HEK293 (cell line): ENCODE results near the gene SAMHD1.
"Not testable (repeated sequence)": the region's sequence is repeated elsewhere in the genome, so short reads cannot be mapped to it uniquely, and the experiment has no call there.

ENCODE experiments used
- CTCF ChIA-PET: fragments of 350-600 bp; formaldehyde crosslinking; extraction: SDS; loops from one replicate; lab custom pipeline; 2021; ENCODE audit warnings: antibody characterized with exemption; lab: Yijun Ruan, JAX
- POLR2A ChIA-PET: fragments of 300-600 bp; formaldehyde crosslinking; extraction: SDS; loops from one replicate; lab custom pipeline; 2020; ENCODE audit warnings: antibody characterized with exemption, inconsistent platforms; lab: Yijun Ruan, JAX
- H3K27ac ChIP-seq: fragments of 200-500 bp; sonication (Bioruptor generic); 2 replicates; pipeline ENCODE4 v1.5.1; 2014; ENCODE audit warnings: low read depth, low read length, control low read depth, inconsistent platforms; ENCODE audit errors: extremely low read depth
- H3K36me3 ChIP-seq, 2 experiments: fragments of 200-500 bp in 1 of 2; sonication (Bioruptor generic) in 1 of 2; 1 replicate in 1 of 2; 2 replicates in 1 of 2; pipeline ENCODE4 v1.5.1; 2014 to 2017; ENCODE audit warnings: inconsistent platforms in 2 of 2, low read length in 2 of 2; ENCODE audit not compliant: control insufficient read depth in 2 of 2, insufficient read depth in 1 of 2
- H3K4me1 ChIP-seq: fragments of 200-500 bp; sonication (Bioruptor generic); 2 replicates; pipeline ENCODE4 v1.5.1; 2014; ENCODE audit warnings: mild to moderate bottlenecking, low read length, inconsistent platforms; ENCODE audit not compliant: control insufficient read depth, insufficient read depth
- H3K4me3 ChIP-seq: 2 replicates; pipeline ENCODE4 v1.5.1; 2011; ENCODE audit warnings: low read depth, mild to moderate bottlenecking, control low read depth, low read length, moderate library complexity
- H3K9me3 ChIP-seq: fragments of 200-500 bp; sonication (Bioruptor generic); 2 replicates; pipeline ENCODE4 v1.5.1; 2014; ENCODE audit warnings: low read depth, low read length, inconsistent platforms; ENCODE audit not compliant: control insufficient read depth, insufficient read depth
- AEBP2 ChIP-seq: fragments of 450-650 bp; formaldehyde crosslinking; IDR thresholded peaks from 2 replicates; pipeline ENCODE4 v1.5.1; 2016; ENCODE audit warnings: missing biosample characterization, missing genetic modification characterization, borderline replicate concordance
- GLI2 ChIP-seq: fragments of 450-650 bp; formaldehyde crosslinking; IDR thresholded peaks from 2 replicates; pipeline ENCODE4; 2017; ENCODE audit warnings: missing biosample characterization, missing genetic modification characterization, low read depth, borderline replicate concordance
- PRDM10 ChIP-seq: fragments of 450-650 bp; formaldehyde crosslinking; IDR thresholded peaks from 2 replicates; pipeline ENCODE4 v1.5.1; 2016; ENCODE audit warnings: missing biosample characterization, missing genetic modification characterization
- WT1 ChIP-seq: fragments of 450-650 bp; formaldehyde crosslinking; IDR thresholded peaks from 2 replicates; pipeline ENCODE4 v1.5.1; 2016; ENCODE audit warnings: missing biosample characterization, missing genetic modification characterization
- ZBTB21 ChIP-seq: fragments of 450-650 bp; formaldehyde crosslinking; IDR thresholded peaks from 2 replicates; pipeline ENCODE4 v1.5.1; 2017; ENCODE audit warnings: missing biosample characterization, missing genetic modification characterization
- ZBTB6 ChIP-seq: fragments of 450-650 bp; formaldehyde crosslinking; IDR thresholded peaks from 2 replicates; pipeline ENCODE4 v1.5.1; 2017; ENCODE audit warnings: missing biosample characterization, missing genetic modification characterization
- ZFP69B ChIP-seq: fragments of 450-650 bp; formaldehyde crosslinking; IDR thresholded peaks from 2 replicates; pipeline ENCODE4 v1.5.1; 2016; ENCODE audit warnings: missing biosample characterization, missing genetic modification characterization
- ZNF112 ChIP-seq: fragments of 450-650 bp; formaldehyde crosslinking; IDR thresholded peaks from 2 replicates; pipeline ENCODE4 v1.5.0; 2017; ENCODE audit warnings: missing biosample characterization, missing genetic modification characterization
- ZNF148 ChIP-seq: fragments of 450-650 bp; formaldehyde crosslinking; IDR thresholded peaks from 2 replicates; pipeline ENCODE4 v1.5.0; 2017; ENCODE audit warnings: missing biosample characterization, missing genetic modification characterization, borderline replicate concordance
- ZNF19 ChIP-seq: fragments of 450-650 bp; formaldehyde crosslinking; IDR thresholded peaks from 2 replicates; pipeline ENCODE4; 2016; ENCODE audit warnings: missing biosample characterization, missing genetic modification characterization, low read depth
- ZNF280D ChIP-seq: fragments of 450-650 bp; formaldehyde crosslinking; IDR thresholded peaks from 2 replicates; pipeline ENCODE4 v1.5.1; 2016; ENCODE audit warnings: missing biosample characterization, missing genetic modification characterization
- ZNF341 ChIP-seq: fragments of 450-650 bp; formaldehyde crosslinking; IDR thresholded peaks from 2 replicates; pipeline ENCODE4; 2016; ENCODE audit warnings: low read depth, missing biosample characterization, missing genetic modification characterization
- ZNF548 ChIP-seq: fragments of 450-650 bp; formaldehyde crosslinking; IDR thresholded peaks from 2 replicates; pipeline ENCODE4 v1.5.1; 2016; ENCODE audit warnings: missing biosample characterization, missing genetic modification characterization
- ZNF621 ChIP-seq: fragments of 450-650 bp; formaldehyde crosslinking; IDR thresholded peaks from 2 replicates; pipeline ENCODE4 v1.5.1; 2017; ENCODE audit warnings: missing biosample characterization, missing genetic modification characterization
- ZNF670 ChIP-seq: fragments of 450-650 bp; formaldehyde crosslinking; IDR thresholded peaks from 2 replicates; pipeline ENCODE4 v1.5.1; 2016; ENCODE audit warnings: missing biosample characterization, missing genetic modification characterization, low read depth
- ZSCAN16 ChIP-seq: fragments of 450-650 bp; formaldehyde crosslinking; IDR thresholded peaks from 2 replicates; pipeline ENCODE4 v1.5.1; 2016; ENCODE audit warnings: missing biosample characterization, missing genetic modification characterization
- ZSCAN30 ChIP-seq: fragments of 450-650 bp; IDR thresholded peaks from 2 replicates; pipeline ENCODE4 v1.5.1; 2018; ENCODE audit warnings: missing biosample characterization, mild to moderate bottlenecking, missing genetic modification characterization, moderate library complexity

The SAMHD1 gene

GRCh38 chr20:36932476-36933426 is 18.8 kb downstream of the SAMHD1 start (continued):
- no peak for TF ChIP-seq ZSCAN30 (tag by site-specific recombination)

GRCh38 chr20:36932067-36932466 is 19.4 kb downstream of the SAMHD1 start:
- CTCF ChIA-PET, H3K4me3 ChIP-seq, POLR2A ChIA-PET, H3K4me1 ChIP-seq, H3K9me3 ChIP-seq, H3K27ac ChIP-seq: not testable (repeated sequence)
- peaks cover 10 to 32% of the 10 kb centered on the region in 2 experiments; a peak in 2 of 3 replicates for H3K36me3 ChIP-seq

- ChIA-PET CTCF (interaction anchor here (0.5 kb wide), 1 partner anchor 13 kb away, joined by 3 read pairs; no protein-coding TSS in a partner anchor), POLR2A (no interaction called here)
- Histone ChIP-seq H3K4me3 (no peak overlapping the region), H3K27ac (no peak overlapping the region), H3K9me3 (no peaks in the 10 kb centered on the region), H3K4me1 (peaks cover 4% of the 10 kb centered on the region; the same call in 1 of the 2 replicates)
- TF ChIP-seq ZSCAN16 (no peak), ZBTB21 (tag by site-specific recombination) (no peak), ZSCAN30 (tag by site-specific recombination) (no peak), ZNF621 (tag by site-specific recombination) (no peak), ZNF112 (no peak), ZNF548 (tag by site-specific recombination) (no peak), ZNF670 (tag by site-specific recombination) (no peak), ZNF19 (tag by site-specific recombination) (no peak), ZFP69B (tag by site-specific recombination) (no peak), ZNF280D (tag by site-specific recombination) (no peak), WT1 (tag by site-specific recombination) (no peak), ZNF341 (tag by site-specific recombination) (no peak), PRDM10 (no peak), ZBTB6 (tag by site-specific recombination) (no peak), AEBP2 (tag by site-specific recombination) (no peak), ZNF148 (tag by site-specific recombination) (no peak), GLI2 (tag by site-specific recombination) (no peak)
- TF ChIP-seq, all 188 proteins: peak for 0
- H3K36me3 ChIP-seq = peaks cover 11 to 40% of the 10 kb centered on the region in 2 experiments
Measured at GRCh38 chr20:36929691-36930090, 21.8 kb downstream of the SAMHD1 start.
